Tibial nerve (tissue), 4 donors: ENCODE measurements around the gene DHX8.

Experiments used
- CTCF ChIP-seq, 5 experiments: fragments of 200-600 bp in 3 of 5; fragments of 450-650 bp in 2 of 5; sonication (generic) in 3 of 5; IDR thresholded peaks; one replicate each; pipeline ENCODE4 v1.5.1; 2016 to 2019; ENCODE audit warnings: antibody characterized with exemption in 5 of 5, mild to moderate bottlenecking in 3 of 5, moderate library complexity in 2 of 5
- EP300 ChIP-seq, 2 donors: sonication (generic); formaldehyde crosslinking; IDR thresholded peaks; one replicate each; pipeline ENCODE4 v1.6.1; 2017; ENCODE audit warnings: antibody characterized with exemption in 2 of 2, mild to moderate bottlenecking in 1 of 2
- POLR2A ChIP-seq, 2 donors: fragments of 450-650 bp; IDR thresholded peaks; one replicate each; pipeline ENCODE4 v1.6.1; 2017; ENCODE audit warnings: antibody characterized with exemption in 2 of 2, mild to moderate bottlenecking in 2 of 2, moderate library complexity in 2 of 2

- TF ChIP-seq CTCF (IDR thresholded peaks at IDR 0.05) (no peak), POLR2A (IDR thresholded peaks at IDR 0.05) (no peak), EP300 (IDR thresholded peaks at IDR 0.05) (no peak)
Observed at GRCh38 chr17:43468691-43469139, 15.1 kb upstream of the DHX8 start.
